ENCODE results near the gene ELOA2. TPM values are rescaled to one million over a fixed set of nuclear protein-coding genes. Genes with fewer than 3 reads are reported as not detected.
"Not testable (repeated sequence)": the region's sequence is repeated elsewhere in the genome, so short reads cannot be mapped to it uniquely, and the experiment has no call there.

The ELOA2 gene
- polyA plus RNA-seq, 4 donors: 0.09 TPM; not detected in 3

DNA sequence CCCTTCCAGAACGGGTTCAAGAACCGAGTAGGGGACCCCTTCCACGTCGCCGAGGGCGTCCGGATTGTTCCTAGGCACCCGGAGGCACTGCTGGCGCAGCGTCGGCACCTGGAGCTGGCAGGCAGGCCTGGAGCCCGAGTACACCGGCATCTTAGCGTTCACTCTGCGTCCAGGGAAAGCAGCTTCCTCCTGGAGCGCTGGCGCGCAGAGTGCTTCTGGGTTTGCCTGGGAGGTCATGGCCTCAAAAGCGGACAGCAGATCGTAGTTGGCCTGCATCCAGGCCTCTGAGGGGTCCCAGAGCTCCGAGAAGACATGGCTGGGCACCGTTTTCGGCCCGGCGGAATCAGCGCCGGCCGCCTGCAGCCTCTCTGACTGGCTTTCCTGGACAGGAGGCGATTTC lies 12.6 kb downstream of the ELOA2 start:
- DNase-seq (ENCODE audit: low read depth in 4 of 4, low spot score in 3 of 4): not testable (repeated sequence)

DNA sequence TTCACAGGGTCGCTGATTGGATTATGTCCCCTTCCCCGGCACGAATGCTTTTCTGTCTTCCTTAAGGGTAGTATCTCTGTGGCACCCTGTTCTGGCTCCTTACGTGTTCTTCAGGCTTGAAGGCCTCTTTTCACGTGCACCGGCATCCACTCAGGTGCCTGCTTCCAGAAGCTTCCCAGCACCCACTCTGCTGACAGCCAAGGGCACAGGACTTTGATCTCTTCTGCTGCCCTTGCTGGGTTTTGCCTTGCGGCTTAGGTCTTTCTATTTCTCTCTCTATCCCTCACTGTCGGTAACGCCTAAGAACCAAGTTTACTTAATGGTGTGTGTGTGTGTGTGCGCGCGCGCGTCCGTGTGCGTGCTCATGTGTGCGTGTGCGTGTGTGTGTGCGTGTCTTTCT lies 14.7 kb downstream of the ELOA2 start:
- not testable (repeated sequence) for DNase-seq (ENCODE audit: low read depth in 4 of 4, low spot score in 3 of 4)

DNA sequence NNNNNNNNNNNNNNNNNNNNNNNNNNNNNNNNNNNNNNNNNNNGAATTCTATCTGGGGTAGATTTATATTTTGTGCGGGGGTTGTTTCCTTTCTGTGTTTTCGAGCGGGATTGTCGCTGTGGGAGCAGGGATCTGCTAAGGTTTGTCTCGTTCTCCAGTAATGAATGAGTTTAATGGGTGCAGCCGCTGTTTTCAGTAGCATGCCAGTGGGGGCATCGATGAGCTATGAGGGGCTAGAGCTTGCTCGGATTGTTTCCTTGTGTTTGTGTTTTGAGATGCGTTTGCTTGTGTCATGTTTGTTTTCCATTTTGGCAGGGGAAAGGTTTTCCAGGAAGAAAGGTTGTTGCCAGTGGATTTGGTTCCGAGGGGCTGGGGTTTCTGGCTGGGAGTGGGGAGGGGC lies 15.6 kb downstream of the ELOA2 start:
- DNase-seq (ENCODE audit: low read depth in 4 of 4, low spot score in 3 of 4): not testable (repeated sequence)

Other genes starting within 250 kb of the ELOA2 start
- 10 to 100 TPM; 20.1 to 30.4 (median 25.4) TPM for gene PIAS2, start 118.1 kb downstream of the ELOA2 start, polyA plus RNA-seq (ENCODE audit: insufficient read length in 4 of 4)
- 10 to 100 TPM in 3 of 4 donors, 1 to 10 TPM in 1; 5.7 to 12.6 (median 10.7) TPM for gene KATNAL2, start 118.0 kb downstream of the ELOA2 start, polyA plus RNA-seq (ENCODE audit: insufficient read length in 4 of 4)
- 10 to 100 TPM; 38.8 to 78.5 (median 60.0) TPM for gene HDHD2, start 114.9 kb upstream of the ELOA2 start, polyA plus RNA-seq (ENCODE audit: insufficient read length in 4 of 4)
- 10 to 100 TPM; 25.4 to 45.9 (median 37.5) TPM for gene IER3IP1, start 140.7 kb upstream of the ELOA2 start, polyA plus RNA-seq (ENCODE audit: insufficient read length in 4 of 4)
- gene SKOR2, start 216.0 kb upstream of the ELOA2 start, polyA plus RNA-seq (ENCODE audit: insufficient read length in 4 of 4): not detected